GM18507 (cell line): ENCODE measurements around the gene NINL.
"Not testable (repeated sequence)": the region's sequence is repeated elsewhere in the genome, so short reads cannot be mapped to it uniquely, and the experiment has no call there.

Experiments used
- DNase-seq: peaks from one replicate; pipeline ENCODE4 v3.0.0; 2011; ENCODE audit warnings: low read depth; ENCODE audit not compliant: insufficient read length; ENCODE audit errors: extremely low spot score
- FAIRE-seq: peaks from 2 replicates; lab custom pipeline; 2011; peaks lifted over from hg19 to GRCh38; lab: Jason Lieb, UNC

NINL gene

DNA sequence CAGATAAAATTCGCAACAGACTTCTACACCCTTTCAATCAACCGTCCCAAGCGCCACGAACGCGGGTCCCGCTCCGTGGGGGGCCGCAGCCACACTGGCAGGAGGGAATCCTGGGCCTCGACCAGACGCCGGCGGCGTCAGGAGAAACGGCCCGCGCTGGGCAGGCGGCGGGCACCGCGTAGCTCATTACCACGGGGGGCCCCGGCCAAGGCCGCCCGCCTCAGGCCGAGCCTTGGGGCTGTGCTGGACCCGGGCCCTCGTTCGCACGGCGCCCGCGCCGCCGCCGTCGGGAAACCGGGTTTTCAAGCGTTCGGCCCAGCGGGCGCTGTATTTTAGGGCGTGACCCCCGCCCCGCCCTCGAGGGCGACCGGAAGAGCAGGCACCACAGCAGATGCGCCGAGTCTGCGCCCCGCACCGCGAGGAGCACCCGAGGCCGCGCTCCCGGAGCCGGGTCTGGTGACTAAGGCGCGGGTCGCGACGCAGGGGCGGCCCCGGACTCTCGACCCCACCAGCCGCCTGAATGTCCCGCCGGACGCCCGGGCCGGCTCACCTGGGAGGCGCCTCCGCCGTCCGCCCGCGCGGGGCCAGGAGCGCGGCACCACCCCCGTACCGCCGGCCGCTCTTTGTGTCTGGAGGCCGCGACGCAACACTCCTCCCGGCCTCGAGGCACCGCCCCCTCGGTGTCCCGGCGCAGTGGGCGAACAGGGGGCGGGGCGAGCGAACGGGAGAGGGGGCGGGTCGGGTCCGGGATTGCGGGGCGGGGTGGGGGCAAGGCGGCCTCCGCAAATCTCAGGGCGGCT lies at the start of gene NINL:
TSS of gene NINL (minus strand) at position 627 of the 800 bp plus-strand sequence. CDS start 58,944 bp downstream, outside the sequence.
- DNase-seq (no peak), FAIRE-seq (no peak)

DNA sequence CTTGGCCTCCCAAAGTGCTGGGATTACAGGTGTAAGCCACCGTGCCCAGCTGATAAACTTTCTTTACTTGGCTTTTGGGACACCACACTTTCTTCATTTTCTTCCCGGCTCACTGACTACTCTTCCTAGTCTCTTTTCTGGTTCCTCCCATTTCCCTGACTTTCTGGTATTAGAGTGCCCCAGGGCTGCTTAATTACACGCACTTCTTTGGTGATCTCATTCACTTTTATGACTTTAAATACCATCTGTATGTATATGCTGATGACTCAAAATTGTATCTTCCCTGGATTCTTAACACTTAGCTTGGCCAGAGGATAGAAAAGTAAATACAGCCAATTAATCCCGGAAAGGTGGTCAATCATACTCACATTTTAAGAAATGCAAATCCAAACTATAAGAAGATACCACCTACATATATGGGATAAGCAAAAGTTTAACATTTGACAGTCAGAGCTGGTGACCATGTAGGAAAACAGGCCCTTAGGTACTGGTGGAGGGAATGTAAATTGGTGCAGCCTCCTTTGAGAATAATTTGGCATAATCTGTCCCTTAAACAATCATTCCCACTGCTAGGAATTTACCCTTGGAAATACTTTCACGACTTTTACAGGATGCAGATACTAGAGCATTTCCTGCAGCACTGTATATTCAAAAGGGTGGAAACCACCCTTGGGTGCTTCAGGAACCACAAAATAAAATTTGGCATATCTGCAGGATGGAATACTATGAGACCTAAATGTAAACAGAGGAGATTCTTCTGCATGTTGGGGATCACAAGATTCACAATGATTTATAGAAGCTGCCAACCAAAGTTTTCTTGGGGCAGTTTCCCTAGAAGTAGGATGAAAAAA lies 47.8 kb upstream of the NINL start:
- DNase-seq (no peak), FAIRE-seq (no peak)

DNA sequence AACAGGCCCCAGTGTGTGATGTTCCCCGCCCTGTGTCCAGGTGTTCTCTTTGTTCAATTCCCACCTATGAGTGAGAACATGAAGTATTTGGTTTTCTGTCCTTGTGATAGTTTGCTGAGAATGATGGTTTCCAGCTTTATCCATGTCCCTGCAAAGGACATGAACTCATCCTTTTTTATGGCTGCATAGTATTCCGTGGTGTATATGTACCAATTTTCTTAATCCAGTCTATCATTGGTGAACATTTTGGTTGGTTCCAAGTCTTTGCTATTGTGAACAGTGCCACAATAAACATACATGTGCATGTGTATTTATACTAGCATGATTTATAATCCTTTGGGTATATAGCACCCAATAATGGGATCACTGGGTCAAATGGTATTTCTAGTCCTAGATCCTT lies 45.3 kb upstream of the NINL start:
- FAIRE-seq, DNase-seq: not testable (repeated sequence)

DNA sequence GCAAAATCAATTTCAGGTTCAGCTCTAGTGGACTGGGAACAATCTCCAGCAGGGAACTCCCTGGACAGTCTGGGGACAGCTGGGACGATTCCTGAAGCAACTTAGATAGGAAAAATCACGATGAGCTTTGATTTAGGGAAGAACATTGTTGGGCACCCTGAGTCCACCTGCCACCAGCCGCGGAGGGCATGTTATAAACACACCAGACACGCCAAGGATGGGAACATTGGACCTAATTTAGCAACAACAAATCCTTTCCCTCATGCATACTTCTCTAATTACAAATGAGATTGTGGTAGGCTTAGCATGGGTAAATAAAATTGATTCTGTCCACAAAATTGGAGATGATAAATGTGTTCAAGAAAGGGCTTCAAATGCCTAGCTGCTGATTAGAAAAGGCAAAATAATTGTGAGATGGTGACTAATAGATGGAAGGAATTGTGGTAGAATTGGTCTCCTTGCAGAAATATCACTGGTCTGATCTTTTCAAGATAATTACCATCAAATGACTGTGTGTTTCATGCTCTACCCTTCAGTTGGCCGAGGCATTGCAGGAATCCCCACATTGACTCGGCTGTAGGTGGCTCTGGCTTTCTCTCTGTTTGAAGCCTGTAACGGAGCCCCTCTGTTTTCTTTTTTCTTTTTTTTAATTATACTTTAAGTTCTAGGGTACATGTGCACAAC lies 44.6 kb upstream of the NINL start:
- DNase-seq (no peak), FAIRE-seq (no peak)

DNA sequence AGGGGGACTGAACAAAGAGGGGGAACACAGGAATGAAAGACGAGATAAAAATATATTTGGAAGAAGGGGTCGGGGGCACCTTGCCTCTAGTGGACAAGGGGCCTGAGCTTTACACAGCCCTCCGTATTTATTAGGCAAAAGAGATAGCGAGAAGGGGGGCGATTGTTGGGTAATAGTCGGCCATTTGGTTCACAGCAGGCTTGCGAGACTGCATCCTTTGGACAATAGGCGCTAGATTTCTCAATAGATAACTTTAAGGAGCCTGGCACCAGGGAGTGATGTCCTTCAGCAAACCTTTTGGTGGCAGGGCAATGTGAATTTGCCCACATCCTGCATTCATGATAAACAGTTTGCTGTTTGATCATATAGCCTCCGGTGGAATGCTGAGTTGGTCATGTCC lies 41.4 kb upstream of the NINL start:
- DNase-seq, result no peak
- no peak for FAIRE-seq

DNA sequence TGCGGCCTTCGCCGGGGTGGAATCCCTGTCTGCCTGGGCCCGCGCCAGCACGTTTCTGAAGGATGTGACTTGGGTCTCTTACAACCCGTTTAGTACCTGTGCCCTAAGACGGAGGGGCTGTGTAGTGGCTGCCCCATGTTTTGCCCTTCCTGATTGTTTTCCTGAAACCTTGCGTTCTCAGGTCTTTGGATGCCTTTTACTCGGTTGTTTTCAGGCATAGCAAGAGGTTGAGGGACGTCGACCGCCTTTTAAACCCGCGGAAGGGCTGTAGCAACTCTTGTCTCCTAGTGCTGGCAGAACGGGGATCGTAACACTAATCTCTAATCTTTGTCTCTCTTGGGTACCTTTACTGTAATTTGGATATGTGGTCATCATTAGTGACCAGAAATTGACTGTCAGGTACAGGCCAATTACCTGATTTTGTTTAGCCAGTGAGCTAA lies 39.2 kb upstream of the NINL start:
- FAIRE-seq (no peak), DNase-seq (no peak)

DNA sequence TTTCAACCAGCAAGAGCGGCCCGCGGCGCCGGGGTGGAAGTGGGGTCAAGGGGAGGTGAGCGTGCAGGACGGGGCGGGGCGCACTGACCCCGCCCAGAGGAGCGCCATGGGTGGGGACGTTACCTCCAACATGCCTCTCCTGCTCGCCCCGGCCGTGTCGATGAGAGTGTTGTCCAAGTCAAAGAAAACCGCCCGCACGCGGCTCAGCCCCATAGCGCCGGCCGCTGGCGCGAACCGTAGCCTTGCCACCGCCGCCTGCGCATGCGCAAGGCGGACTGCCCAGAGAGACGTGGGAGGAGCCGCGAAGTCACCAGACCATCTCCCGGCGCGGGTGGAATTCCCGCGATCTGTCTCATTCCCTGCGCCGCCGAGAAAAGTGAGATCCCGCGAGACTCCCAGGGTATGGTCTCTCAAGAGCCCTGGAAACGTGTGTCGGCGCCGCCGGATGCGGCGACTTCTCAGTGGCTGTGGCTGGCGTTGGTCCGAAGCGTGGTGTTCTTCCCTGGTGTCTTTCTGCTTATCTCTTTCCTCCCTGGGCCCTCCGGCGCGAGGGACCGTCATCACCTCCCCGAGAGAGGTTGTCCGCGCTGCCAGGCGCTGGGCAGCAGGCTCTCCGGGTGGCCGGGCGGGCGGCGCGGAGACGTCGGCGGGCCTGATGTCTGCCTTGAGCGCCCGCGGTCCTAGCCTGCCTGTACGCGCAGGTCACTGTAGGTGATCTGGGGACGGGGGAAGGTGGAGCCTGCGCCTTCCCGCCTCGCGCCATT lies 38.6 kb upstream of the NINL start, which contains the start of gene NANP:
TSS of gene NANP (minus strand) at position 279 of the 764 bp plus-strand sequence. CDS start at position 213, 66 bp downstream.
- peak; percentile 96 for DNase-seq
- peak; percentile 86 for FAIRE-seq

DNA sequence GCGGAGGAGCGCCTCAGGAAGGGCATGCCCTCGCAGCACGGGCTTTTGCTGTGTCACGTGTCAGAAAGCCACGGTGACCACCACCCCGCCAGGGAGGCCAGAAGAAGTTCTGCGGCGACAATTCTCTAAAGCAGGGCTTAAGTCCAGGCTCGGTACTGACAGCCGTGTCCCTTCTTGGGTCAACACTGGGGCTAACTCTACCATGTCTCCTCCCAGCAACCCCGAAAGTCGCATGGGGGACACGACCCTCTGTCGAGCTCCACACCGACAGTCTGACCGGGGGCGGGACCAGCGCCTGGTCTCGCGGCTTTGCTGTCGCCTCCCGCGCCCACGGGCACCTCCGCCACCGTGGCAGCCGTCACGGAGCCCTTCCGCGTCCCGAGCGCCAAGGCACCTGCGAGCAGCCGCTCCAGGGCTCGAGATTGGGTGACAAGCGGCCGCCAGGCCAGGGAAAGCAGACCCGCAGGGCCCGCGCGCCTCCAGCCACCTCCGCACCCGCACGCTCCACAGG lies 37.9 kb upstream of the NINL start:
- DNase-seq, result no peak
- no peak for FAIRE-seq

DNA sequence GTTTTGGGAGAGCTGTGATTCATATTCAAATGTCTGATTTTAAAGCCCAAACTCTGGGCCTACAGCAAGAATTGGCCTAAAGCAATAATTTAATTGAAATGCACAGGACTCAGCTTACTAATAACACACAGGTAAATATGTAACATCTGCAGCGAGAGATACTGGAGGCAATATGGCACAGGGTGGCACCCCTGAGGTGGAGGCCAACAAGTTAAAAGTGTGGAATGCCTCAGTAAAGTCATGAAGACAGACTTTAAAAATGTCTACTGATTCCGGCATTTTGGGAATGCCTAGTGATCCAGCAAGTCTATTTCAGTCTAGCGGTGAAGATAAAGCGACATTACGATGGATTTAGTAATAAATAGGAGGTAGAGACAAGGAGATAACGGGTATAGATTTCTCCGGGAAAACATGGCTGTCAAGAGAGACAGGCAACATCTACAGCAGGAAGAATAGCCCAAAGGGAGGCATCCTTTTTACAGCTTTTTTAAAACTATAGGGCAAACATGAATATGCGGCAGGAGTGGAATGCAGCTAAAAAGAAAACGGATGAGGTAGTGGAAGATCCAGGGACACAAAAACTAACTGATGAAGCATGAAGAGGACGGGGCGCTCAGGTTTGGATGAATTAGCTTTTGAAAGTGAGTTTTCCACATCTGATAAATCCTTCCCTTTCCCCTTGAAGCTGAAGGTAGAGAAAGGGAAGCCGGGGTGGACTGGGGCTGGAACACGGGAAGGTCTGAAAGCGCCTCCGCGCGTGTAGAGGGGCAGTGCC lies 37.3 kb upstream of the NINL start:
- no peak for FAIRE-seq
- no peak for DNase-seq

DNA sequence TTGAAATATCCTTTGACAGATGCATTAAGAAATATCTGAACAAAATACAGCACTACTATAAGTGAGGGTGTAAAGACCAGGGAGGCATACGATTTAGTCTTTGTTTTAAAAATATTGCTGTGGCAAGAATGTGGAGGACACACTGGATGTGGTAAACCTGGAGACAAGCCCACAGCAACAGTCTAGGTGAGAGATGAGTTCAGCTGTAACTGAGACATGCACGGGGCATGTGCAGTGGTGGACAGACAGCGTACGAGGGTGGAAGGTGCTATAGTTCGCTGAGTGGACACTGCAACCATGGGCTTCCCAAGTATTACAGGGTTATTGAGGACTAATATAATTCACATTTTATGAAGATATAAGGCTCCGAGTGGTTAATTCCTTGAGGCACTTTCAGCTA lies 36.7 kb upstream of the NINL start:
- FAIRE-seq, result no peak

DNA sequence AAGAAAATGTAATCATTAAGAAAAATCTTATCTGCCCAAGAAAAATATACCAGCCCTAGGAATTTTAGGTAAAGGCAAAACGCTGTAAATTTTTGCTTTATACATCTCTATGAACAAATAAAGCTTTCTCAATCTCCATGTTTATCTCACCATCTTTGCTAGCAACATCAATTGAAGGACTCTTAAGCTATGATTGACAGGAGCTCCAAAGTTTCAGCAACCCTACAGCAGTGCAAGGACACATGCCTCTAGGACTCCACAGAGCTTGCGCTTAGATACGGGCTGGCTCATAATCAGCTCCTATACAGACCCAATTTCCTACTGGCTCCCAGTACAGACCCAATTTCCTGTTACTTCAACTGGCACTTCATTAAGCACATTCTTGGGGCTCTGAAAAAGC lies 34.2 kb upstream of the NINL start:
- DNase-seq, result no peak
- FAIRE-seq, result no peak

More for the DNA sequence above, 36.7 kb upstream of the NINL start:
- no peak for DNase-seq

DNA sequence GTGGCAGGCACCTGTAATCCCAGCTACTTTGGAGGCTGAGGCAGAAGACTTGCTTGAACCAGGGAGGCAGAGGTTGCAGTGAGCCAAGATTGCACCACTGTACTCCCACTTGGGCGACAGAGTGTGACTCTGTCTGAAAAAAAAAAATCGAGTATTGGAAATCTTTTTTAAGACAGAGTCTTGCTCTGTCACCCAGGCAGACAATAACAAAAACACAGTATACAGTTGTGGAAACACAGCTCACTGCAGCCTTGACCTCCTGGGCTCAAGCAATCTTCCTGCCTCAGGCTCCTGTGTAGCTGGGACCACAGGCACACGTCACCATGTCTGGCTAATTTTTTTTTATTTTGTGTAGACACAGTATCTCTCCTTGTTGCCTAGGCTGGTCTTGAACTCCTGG lies 23.4 kb upstream of the NINL start:
- no peak for FAIRE-seq
- no peak for DNase-seq

DNA sequence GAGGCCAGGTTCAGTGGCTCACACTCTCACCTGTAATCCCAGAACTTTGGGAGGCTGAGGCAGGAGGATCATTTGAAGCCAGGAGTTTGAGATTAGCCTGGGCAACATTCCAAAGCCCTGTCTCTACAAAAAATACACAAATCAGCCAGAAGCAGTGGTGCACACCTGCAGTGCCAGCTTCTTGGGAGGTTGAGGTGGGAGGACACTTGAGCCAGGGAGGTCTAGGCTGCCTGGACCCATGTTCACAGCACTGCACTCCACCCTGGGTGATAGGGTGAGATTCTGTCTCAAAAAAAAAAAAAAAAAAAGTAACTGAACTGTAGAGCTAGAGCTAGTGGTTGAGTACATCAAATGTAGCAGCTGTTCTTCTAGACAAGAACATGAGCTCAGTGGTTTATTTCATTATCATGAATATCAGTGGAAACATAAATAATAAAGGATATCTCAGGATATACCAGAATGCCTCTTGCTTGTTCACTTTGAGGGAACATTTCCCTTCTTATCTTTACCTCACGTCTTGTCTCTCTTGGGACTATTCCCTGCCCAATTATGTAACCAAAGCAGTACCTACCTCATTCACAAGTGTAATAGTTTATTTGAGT lies 20.9 kb upstream of the NINL start:
- FAIRE-seq, result no peak

DNA sequence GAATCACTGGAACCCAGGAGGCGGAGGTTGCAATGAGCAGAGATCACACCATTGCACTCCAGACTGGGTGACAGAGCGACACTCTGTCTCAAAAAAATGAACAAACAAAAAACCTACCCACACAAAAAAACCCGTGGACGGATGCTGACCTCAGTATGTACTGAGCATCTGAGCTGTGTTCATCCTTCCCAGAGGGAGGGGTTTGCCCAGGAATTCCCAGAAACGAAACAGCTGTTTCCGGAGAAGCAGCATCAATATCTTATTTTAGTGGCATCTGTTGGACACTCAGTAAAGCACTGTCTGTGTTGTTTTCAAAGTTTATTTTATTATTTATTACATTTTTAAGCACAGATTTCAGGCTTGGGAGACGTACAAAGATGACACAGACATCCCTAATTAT lies 19.8 kb upstream of the NINL start:
- no peak for DNase-seq
- FAIRE-seq, result no peak

More for the DNA sequence above, 20.9 kb upstream of the NINL start:
- DNase-seq, result no peak

DNA sequence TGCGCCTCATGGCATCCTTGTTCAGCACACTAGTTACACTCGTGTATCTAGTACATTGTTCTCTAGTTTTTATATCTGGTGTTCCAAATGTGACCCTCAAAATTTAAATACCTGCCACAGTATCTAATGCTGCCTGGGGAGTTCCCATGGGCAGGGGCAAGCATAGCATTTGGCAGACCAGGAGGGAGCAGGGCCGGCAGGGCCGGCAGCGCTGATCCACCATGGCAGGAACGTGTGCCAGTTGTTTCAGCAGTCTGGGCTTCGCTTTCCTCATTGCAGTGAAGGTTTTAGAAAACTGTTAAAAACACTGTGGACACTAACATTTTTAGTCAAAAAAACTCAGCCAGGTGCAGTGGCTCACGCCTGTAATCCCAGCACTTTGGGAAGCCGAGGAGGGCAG lies 19.3 kb upstream of the NINL start:
- DNase-seq, result no peak
- no peak for FAIRE-seq

DNA sequence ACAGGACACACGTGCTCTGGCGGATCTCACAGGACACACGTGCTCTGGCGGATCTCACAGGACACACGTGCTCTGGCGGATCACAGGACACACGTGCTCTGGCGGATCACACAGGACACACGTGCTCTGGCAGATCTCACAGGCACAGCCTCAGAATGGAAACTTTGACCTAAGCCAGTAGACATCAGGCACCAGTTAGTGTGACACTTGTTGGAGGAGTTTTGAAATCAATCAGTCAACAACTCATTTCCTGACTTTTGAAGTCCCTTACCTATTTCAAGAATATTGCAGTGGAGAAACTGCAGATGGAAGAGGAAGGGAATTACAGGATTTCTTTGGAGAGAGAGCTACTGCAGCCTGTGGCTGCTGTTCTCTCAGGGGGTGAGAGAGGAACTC lies 17.6 kb upstream of the NINL start:
- FAIRE-seq, DNase-seq: not testable (repeated sequence)

DNA sequence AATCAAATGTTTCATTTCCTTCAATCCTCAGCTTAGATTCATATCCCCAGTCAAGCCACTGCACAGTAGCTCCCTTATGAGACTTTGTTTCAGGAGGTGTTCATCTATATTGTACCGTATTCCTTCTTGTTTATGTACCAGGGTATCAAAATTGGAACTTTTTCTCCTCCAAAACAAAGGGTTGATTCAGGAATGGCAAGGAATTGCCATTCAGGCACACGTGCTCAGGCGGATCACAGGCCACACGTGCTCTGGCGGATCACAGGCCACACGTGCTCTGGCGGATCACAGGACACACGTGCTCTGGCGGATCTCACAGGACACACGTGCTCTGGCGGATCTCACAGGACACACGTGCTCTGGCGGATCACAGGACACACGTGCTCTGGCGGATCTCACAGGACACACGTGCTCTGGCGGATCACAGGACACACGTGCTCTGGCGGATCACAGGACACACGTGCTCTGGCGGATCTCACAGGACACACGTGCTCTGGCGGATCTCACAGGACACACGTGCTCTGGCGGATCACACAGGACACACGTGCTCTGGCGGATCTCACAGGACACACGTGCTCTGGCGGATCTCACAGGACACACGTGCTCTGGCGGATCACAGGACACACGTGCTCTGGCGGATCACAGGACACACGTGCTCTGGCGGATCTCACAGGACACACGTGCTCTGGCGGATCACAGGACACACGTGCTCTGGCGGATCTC lies 17.0 kb upstream of the NINL start:
- not testable (repeated sequence) for FAIRE-seq, DNase-seq
